HG03520 (cell line): ENCODE data around the gene MLST8.

Experiments
- ATAC-seq: cut with Tn5 transposase; IDR thresholded peaks from one replicate; pipeline ENCODE4 v1.9.1; 2021; ENCODE audit warnings: mild to moderate bottlenecking, moderate library complexity; ENCODE audit not compliant: unreplicated experiment

MLST8 gene

DNA sequence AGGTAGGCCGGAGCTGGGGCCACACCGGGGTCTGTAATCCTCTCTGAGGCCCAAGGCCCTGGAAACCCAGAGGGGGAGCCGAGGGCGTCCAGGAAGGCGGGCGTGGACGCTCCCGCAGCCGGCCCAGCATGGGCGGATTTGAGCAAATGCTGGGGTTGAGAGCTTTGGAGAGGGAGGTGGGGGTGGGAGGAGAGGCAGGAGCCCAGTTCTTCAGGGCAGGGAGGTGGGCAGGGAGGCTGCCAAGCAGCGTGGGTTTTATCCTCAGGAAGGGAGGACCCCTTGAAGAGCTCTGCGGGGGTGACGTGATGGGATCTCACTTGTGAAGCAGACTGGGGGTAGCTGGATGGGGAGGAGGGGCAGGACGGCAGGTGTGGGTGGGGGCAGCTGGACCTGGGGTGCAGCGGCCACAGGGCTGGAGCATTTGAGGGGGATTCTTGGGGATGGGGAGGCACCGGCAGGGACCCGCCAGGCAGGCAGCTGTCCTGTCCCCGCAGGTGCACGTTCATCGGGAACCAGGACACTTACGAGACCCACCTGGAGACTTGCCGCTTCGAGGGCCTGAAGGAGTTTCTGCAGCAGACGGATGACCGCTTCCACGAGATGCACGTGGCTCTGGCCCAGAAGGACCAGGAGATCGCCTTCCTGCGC is 32.4 kb upstream of the MLST8 start:
- ATAC-seq, result no peak

DNA sequence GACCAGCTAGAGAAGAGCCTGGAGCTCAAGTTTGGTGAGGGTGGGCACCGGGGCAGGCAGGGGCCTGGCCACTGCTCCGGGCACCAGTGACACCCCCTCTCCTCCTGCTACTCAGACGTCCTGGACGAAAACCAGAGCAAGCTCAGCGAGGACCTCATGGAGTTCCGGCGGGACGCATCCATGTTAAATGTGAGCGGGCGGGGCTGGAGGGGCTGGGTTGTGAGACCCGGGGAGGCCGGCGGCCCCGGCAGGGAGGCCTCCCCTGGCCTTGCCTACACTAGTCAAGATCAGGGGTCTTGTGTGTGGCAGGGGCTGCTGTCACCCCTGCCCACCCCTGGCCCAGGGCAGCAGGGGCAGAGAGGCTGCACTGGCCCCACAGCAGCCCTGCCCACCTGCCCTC is 31.9 kb upstream of the MLST8 start:
- no peak for ATAC-seq

DNA sequence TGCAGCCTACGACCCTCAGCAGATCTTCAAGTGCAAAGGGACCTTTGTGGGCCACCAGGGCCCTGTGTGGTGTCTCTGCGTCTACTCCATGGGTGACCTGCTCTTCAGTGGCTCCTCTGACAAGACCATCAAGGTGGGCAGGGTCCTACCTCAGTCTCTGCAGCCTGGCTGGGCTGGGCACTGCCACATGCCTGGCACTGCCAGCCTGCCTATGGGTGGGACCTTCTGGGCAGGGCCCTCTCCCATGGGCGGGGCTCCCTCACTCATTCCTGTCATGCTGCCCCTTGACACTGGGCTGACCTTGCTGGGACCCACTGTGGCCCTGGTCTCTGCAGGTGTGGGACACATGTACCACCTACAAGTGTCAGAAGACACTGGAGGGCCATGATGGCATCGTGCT is 31.3 kb upstream of the MLST8 start:
- no peak for ATAC-seq

DNA sequence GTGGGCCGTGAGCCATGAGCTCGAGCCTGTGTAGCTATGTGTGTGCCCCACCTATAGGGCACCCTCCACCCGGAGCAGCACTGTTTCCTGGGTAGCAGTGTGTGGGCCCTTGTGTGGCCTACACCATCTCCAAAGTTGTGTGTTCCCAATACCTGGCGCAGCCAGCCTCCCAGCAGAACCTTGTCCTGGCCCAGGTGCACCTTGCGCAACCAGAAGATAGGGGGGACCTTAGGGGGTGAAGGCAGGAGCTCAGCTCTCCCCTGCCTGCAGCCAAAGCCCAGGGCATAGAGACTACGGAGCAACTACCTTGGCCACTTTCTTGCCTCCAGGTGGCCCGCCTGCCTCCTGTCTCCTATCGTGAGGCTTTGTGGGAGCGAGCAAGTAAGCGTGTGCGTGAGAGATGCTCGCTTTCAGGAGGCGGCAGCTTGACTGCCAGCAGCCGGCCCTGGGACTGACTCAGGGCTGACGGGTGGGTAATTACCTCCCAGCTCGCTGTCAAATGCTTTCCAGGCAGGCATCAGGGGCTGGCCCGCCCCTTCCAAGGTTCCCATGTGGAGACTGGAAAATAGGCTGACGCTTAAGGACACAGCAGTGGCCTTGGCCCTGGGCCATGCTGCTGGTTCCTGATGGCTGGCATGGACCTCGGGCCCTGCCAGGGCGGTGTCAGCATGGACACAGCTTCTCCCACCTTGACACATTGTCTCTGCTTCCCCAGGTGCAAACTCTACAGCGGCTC is 30.7 kb upstream of the MLST8 start:
- ATAC-seq, result no peak

DNA sequence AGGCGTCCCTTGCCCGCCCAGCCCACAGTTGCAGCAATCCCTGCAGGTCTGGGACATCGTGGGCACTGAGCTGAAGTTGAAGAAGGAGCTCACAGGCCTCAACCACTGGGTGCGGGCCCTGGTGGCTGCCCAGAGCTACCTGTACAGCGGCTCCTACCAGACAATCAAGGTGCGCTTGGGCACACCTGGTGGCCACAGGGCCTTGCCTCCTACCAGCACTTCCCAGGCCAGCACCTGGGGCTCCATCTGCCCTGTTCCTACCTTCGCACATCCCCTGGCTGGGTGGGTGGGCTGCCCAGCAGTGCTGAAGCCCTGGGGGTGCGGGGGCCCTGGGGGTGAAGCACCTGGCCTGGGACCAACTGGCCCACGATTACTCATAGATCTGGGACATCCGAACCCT is 29.8 kb upstream of the MLST8 start:
- no peak for ATAC-seq

DNA sequence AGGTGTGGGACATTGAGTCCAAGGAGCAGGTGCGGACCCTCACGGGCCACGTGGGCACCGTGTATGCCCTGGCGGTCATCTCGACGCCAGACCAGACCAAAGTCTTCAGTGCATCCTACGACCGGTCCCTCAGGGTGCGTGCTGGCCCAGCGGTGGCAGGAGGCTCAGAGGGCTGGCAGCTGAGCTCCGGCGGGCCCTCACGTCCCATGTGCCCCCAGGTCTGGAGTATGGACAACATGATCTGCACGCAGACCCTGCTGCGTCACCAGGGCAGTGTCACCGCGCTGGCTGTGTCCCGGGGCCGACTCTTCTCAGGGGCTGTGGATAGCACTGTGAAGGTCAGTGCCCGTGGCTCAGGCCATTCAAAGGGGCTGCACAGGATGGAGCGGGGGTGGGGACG is 29.2 kb upstream of the MLST8 start:
- no peak for ATAC-seq

DNA sequence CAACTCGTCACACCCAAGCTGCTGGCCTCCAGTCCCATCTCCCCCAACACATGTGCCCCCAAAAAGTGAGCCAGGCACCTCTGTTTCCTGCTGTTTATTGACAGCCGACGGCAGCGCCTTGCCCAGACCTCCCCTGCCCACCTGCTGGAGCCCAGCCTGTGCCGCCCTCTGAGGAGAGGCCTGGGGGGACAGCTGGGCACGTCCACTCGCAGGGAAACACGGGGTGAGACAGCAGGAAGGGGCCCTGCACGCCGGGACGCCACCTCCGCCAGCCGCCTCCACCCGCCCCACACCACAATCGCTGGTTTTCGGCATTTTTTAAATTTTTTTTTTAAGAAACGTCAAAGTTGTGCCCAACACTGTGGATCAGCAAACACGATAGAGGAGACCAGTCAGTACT is 28.2 kb upstream of the MLST8 start:
- no peak for ATAC-seq

DNA sequence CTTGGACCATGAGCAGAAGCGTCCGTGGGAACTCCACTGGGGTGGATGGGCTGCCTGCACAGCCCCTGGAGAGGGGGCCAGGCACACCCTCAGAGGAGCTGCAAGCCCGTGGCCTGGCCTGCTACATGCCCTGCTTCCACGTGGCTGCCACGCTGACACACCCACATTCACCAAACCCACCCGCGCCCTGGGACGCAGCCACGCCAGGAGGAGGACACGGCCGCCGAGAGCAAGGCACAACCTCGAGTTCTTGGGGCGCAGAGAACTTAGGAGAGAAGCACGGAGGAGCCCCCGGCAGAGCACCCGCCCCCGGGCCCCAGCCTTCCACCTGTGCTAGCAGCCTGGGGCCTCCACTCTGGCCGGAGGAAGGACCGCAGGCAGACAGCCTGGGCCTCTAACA is 27.7 kb upstream of the MLST8 start:
- ATAC-seq, result no peak

DNA sequence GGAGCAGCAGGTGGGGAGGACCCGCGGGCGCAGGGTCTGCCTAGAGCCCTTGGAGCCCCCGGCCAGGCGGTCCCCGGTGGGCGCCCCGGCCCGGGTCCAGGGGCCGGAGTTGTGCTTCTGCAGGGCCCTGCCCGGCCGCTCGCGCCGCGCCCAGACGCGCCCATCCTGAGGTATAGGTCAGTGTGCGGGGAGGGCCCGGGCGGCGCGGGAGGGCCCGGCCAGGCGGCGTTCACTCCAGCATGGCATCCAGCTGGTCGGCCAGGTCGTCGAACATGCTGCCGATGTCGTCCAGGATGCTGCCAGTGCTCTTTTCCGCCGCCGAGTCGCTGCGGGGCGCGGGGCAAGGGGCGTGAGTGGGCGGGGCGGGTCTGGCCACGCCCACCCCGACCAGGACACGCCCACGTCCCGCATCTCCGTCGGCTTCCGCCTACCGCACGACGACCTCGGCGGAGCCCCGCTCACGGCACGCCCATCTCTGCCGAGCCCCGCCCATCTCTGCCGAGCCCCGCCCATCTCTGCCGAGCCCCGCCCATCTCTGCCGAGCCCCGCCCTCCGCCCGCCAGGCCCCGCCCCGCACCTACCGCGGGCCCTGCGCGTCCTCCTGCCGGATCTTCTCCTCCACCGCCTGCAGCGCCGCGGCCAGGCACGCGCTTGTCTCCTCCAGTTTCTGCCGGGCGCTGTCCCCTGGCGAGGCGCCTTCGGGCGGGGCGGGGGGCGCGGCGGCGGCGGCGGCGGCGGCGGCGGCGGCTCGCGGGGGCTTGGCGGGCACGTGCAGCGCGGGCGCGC is 26.7 kb upstream of the MLST8 start:
- no peak for ATAC-seq

DNA sequence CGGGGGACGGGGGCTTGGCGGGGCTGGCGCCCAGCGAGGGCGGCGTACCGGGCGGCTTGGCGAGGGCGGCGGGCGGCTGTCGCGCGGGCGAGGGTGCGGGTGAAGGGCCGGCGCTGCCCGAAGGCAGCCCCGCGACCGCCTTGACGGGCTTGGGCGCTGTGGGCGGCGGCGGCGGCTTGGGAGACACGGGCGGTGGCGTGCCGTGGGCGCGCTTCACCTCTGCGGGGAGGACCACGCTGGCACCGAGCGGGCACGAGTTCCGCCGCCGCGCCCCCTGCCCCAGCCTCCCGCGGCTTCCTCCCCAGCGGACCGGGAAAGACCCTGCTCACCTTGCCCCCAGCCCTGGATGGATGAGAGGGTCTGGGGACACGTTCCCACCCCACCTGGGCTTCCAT is 26.1 kb upstream of the MLST8 start:
- no peak for ATAC-seq

DNA sequence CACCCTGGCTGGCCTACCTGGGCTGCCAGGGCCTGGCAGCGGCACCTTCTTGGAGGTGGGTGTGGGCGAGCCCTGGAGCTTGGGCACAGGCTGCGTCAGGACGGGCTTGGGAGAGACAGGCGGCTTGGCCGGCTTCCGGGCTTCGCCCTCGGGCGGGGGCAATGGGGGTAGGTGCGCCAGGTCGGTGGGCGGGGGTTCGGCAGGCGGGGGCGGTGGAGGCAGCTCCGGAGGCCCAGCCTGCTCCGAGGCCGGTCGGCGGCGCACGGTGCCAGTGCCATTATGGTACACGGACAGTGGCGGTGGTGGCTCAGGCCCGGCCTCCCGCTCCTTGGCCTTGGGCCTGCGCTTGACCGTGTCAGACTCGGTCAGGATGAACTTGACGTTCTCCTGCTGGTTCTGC is 25.7 kb upstream of the MLST8 start:
- no peak for ATAC-seq

DNA sequence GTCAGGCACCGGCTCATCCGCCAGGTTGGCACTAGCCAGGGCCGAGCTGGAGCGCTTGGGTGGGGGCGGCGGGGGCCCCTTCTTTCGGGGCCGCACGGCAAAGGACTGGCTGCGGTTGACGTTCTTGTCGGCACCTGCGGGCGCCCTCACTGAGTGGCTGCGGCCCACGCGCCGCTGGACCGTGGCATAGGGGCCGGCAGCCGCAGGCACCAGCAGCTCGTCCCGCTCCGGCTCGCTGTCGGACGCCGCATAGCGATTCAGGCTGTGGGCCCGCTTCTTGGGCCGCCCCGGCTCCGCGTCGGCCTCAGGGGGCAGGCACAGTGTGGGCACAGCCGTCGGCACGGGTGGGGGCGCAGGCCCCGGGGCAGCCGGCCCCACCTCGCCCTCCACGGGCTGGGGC is 24.8 kb upstream of the MLST8 start:
- no peak for ATAC-seq

DNA sequence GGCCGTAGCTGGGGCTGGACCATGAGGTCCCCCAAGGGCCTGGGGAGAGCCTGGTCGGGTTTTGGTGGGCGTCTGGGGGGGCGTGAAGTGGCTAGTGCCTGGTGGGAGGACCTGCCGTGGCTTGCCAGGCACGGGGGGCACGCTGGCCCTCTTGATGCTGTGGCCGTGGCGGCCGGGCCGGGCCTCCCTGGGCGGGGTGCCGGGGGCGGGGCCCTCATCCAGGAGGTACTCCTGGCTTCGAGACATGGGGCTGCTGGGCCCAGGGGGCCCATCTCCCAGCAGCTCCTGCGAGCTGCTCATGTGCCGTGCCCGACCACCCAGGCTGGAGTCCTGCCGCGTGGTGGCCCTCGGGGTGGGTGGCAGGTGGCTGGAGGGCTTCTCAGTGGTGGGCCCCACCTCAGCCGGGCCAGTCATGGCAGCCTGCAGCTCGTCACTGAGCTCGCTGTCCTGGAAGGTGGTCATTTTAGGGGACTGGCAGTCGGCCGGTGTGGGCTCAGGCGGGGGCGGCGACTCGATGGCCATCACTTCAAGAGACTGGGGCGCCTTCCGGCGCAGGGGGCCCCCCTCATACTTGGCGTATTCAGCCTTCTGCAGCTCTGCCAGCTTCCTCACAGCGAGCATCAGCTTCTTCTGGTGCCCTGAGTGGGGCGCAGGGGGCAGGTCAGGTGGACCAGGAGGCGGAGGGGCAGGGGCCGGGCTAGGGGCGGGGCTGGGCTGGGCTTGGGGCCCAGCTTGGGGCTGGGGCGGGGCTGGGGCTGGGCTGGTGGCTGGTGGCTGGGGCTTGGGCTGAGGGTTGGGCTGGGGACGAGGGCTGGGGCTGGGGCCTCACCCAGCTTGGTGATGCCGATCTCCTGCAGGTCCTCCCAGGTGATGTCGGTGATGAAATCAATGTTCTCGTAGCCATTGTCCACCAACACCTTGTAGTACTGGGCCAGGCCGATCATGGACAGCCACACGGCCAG is 24.0 kb upstream of the MLST8 start:
- ATAC-seq, result no peak

DNA sequence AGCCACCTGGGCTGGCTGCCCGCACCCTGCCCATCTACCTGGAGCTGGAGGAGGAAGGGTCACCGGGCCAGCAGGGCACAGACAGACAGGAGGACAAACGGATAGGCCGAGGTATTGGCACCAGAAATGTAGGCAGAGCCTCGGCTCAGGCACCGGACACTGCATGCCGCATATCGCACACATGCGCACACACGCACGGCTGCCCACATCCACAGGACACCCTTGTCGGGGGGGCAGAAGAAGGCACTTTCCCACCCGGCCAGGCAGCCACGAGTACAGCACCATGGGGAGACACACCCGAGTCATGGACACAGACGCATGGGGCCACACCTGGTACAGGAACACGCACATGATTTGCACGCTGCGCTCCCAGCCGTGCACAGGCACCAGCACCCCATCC is 23.3 kb upstream of the MLST8 start:
- ATAC-seq, result no peak

DNA sequence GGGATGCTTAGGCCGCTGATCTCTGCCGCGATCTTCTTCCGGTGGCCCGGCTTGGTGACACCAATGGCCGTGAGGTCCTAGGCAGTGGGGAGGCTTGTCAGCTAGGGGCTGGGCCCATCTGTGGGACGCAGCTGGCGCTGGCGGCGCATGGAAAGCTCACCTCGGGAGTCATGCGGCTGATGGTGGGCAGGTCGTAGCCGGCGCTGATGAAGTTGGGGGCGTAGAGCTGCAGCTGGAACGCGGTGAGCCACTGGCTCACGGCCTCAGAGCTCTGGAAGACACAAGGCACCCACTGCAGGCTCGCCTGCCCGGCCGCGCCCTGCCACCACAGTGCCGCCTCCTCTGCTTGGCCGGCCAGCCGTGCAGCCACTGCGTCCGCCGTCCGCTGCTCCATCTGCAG is 21.6 kb upstream of the MLST8 start:
- ATAC-seq, result no peak

DNA sequence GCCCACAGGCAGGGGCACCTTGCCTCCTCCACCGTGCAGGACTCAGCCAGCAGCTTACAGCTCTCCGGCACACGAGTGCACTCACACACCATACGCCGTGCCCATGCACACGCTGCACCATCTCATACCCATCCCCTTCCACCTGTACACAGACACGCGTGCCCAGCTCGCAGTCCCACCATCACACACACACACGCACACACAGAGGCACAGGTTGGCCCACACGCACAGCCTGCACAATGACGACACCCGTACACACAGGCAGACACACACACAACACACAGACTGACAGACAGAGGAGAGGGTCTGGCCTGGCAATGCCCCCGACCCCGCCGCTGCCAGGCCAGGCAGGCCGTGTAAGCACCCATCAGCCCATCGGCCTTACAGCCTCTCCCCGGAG is 20.9 kb upstream of the MLST8 start:
- ATAC-seq, result no peak

DNA sequence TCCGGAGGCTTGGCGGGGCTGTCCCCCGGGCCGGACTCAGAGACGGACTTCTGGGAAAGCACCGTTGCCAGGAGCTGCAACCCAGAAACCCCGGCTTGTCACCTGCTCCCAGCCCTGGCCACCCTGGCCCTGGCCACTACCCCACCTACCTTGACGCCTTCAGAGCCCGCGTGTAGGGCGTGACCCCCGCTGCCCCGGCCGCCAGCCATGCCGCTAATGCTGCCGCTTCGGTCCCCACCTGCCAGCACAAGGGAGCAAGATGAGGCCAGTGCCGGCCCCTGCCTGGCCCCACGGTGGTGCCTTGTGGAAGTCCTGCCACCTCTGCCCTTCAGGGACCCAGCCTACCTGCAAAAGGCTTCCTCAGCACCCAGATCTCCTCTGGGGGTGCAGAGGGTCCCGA is 20.3 kb upstream of the MLST8 start:
- no peak for ATAC-seq

DNA sequence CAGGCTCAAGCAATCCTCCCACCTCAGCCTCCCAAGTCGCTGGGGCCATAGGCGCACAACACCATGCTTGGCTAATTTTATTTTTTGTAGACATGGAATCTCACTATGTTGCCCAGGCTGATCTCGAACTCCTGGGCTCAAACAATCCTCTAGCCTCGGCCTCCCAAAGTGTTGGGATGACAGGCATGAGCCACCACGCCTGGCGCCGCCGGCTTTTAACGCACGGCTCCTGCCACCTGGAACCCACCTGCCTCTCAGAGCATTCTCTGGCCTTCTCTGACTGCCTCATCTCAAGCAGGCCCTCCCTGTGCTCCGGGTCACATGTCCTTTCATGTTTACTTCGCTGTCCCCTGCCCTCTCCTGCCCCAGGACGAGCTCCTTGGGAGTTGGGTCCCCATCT is 19.2 kb upstream of the MLST8 start:
- ATAC-seq, result no peak

DNA sequence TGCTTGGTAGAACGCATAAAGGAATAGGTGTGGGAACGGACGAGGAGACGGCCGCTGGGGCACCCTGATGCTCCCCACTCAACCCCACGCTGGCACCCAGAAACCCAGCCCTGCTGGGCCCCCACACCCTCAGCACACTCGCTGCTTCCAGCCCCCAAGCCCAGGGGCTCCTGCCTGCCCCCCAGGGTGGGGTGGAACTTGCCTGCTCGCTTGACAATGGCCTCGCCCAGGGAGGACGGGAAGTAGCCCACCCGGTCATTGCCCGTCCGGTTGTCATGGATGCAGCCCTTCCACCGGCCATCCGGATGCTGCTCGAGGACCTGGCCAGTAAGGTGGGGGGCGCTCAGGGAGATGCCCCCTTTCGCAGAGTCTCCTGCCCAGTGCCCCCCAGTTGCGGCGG is 18.7 kb upstream of the MLST8 start:
- no peak for ATAC-seq

DNA sequence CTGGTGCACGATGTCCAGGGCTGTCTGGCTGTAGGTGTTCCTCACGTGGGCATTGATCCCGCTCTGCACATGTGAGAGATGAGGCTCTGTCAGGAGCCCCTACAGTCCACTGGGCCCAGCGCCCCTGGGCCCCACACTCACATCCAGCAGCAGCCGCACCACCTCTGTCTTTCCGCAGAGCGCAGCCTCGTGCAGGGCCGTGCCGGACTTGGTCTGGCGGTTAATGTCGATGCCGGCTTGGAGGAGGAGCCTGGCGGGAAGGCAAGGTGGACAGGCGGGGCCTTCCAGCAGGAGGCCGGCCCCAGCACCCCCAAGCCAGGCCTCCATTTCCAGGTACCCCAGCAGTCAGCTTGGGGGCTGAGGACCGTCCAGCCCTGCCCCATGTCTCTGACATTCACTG is 18.0 kb upstream of the MLST8 start:
- no peak for ATAC-seq

DNA sequence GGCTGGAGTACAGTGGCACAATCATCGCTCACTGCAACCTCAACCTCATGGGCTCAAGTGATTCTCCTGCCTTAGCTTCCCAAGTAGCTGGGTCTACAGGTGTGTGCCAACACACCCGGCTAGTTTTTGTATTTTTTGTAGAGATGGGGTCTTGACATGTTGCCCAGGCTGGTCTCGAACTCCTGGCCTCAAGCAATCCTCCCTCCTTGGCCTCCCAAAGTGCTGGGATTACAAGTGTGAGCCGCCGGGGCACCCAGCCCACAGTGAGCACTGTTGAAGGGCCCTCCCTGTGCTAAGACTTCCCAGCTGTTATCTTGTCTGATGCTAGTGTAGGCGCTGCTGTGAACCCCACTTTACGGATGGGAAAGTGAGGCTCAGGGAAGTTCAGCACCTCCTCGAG is 16.9 kb upstream of the MLST8 start:
- no peak for ATAC-seq
